Coronary artery (tissue), 2 donors: ENCODE measurements around the gene ZC3H12D.

Experiments used
- DNase-seq: peaks from one replicate; pipeline ENCODE4 v3.0.0-alpha.2; 2017; ENCODE audit warnings: low spot score
- H3K27ac ChIP-seq, 2 donors: fragments of 200-600 bp; sonication (generic); one replicate each; pipeline ENCODE4 v1.5.1; 2016 to 2019
- H3K4me3 ChIP-seq: fragments of 200-600 bp; sonication (generic); 2 replicates; pipeline ENCODE4 v1.5.1; 2016; ENCODE audit warnings: mild to moderate bottlenecking, moderate library complexity
- CTCF ChIP-seq: fragments of 200-600 bp; sonication (generic); IDR thresholded peaks from one replicate; pipeline ENCODE4 v1.5.1; 2019; ENCODE audit warnings: antibody characterized with exemption

ZC3H12D gene

DNA sequence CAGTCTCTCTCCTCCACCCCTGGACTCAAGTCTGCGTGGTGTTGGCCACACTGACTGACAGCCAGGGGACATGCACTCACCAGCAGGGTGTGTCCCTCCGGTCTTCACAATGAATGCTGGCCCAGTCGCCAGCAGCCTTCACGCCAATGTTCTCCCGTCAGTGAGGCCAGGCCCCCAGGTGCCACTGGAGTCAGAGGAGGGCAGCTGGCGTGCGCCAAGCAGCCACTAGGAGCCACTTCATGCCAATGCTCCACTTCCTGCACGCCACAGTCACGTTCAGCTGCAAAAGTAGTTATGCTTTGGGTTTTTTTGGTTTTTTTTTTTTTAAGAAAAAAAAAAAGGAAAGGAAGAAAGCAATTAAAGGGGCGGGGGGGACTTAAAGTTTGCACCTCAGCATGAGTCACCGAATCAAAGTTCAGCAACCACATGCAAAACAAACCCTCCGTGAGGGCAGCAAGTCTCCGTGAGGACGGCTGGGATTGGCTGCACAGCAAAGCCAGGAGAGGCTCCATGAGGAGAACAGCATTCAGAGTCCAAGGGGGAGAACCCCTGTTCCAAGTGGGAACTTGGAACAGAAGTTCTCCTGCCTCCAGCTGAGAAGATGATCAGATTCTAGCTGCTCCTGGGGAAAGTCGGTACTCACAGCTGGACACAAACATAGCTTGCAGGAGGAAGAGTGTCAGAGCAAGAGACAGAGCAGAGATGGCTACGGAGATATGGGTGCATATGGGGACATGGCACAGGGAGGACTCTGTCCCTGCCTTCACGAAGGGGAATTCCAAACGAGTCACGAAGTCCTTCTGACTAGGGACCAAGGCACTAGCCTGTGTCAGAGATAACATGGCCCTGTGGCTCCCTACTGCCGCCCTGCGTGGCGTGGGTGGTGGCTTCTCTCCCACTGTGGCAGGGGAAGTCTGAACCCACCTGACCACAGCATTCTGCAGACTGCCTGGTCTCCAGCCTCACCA, at the start of gene ZC3H12D:
Gene ZC3H12D, minus strand, starts transcription at position 282 of the 968 bp plus-strand sequence. CDS start 10,471 bp downstream, outside the sequence.
- no peak for TF ChIP-seq CTCF
- DNase-seq: no peak
- peak within 1 kb of the TSS; percentile 25 for H3K4me3 ChIP-seq
- peak within 1 kb of the TSS in 1 of 2 donors; percentile 68 for H3K27ac ChIP-seq

DNA sequence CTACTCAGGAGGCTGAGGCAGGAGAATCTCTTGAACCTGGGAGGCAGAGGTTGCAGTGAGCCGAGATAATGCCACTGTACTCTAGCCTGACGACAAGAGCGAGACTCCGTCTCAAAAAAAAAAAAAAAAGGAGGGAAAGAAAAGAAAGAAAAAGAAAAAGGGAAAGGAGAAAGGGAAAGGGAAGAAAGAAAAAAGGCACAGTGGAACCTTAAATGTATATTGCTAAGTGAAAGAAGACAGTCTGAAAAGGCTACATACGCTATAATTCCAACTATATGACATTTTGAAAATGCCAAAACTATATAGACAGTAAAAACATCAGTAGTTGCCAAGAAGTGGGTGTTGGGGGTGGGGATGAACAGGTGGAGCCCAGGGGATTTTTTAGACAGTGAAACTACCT, 44.8 kb upstream of the ZC3H12D start:
- no peak for DNase-seq
- Histone ChIP-seq H3K27ac (no peak overlapping the region), H3K4me3 (no peak overlapping the region)
- TF ChIP-seq CTCF: no peak

DNA sequence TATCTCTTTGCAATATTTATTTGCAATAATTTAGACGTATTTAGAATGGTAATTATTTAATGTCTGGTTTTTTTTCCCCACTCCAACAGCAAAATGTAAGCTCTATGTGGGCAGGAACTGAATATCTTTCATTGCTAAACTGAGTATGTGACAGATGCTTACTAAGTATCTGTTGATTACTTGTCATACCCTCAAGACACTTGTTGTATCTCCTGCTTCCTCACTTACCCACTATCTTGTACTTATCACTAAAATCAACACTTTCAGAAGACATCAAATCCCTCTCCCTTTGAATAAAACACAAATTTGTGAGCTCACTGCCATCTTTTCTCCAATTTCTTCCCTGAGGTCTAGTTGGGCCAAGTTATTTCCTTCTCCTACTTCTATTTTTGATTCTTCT, 30.7 kb upstream of the ZC3H12D start:
- H3K27ac ChIP-seq: no peak overlapping the region
- TF ChIP-seq CTCF: no peak
- no peak for DNase-seq
- no peak overlapping the region for H3K4me3 ChIP-seq

- TF ChIP-seq CTCF: no peak
- no peak for DNase-seq
- no peak overlapping the region for H3K27ac ChIP-seq
- no peak overlapping the region for H3K4me3 ChIP-seq
Observed at GRCh38 chr6:149513915-149514314, 29.1 kb upstream of the ZC3H12D start.

DNA sequence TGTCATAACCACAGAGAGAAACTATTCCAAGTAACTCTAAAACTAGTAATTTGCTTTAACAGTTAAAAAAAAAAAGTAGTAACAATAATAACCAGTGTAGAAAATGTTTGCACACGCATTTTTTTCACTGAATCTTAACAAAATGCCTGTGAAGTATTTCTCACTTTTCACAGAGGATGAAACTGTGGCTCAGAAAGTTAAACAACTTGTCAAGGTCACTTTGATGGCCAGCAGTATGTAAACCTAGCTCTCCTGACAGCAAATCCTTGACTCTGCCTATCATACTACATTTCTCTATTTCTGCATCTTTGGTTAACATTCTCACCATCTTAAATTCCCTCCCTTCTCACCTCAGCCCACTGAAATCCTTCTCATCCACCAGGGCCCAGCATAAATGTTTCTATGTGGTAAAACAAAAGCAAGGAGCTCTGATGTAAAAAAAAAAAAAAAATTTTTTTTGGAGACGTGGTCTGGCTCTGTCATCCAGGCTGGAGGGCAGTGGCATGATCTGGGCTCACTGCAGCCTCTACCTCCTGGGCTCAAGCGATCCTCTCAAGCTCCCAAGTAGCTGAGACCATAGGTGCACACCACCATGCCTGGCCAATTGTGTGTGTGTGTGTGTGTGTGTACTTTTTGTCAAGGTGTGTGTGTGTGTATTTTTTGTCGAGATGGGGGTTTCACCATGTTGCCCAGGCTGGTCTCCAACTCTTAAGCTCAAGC, 26.1 kb upstream of the ZC3H12D start:
- Histone ChIP-seq H3K4me3 (no peak overlapping the region), H3K27ac (no peak overlapping the region)
- no peak for TF ChIP-seq CTCF
- no peak for DNase-seq

GRCh38 chr6:149508485-149508884, 23.7 kb upstream of the ZC3H12D start:
- DNase-seq: no peak
- no peak overlapping the region for H3K27ac ChIP-seq
- TF ChIP-seq CTCF: no peak
- H3K4me3 ChIP-seq: no peak overlapping the region
